ENCODE data around the gene ABCA2. TPM values are rescaled to one million over a fixed set of nuclear protein-coding genes. Genes with fewer than 3 reads are reported as not detected.

Gene ABCA2
- total and polyA plus RNA-seq, 12 donors, result 2.9 to 150 (median 31.5) TPM

GRCh38 chr9:137070906-137071275, 42.9 kb upstream of the ABCA2 start:
- Histone ChIP-seq H3K36me3 (replicated peaks in 1 of 2) (no peaks in the 10 kb centered on the region), H3K27ac (peak overlapping the region in 2 of 5 donors; percentile 55 to 61), H3K9me3 (replicated peaks in 1 of 3) (no peaks in the 10 kb centered on the region), H3K4me1 (replicated peaks in 1 of 2) (peaks cover 0 to 8% of the 10 kb centered on the region in 2 donors), H3K27me3 (peaks cover 12% of the 10 kb centered on the region), H3K4me3 (peak overlapping the region in 1 of 4 donors; percentile 55)
- WGBS, 4 donors, result 13 to 28% (median 23%) methylated on average over 1 to 6 of the region's 6 CpGs
- peak in 3 of 6 experiments; percentile 4 to 20 (median 14) for TF ChIP-seq CTCF (IDR thresholded peaks at IDR 0.05)
- TF ChIP-seq POLR2A (IDR thresholded peaks at IDR 0.05), result no peak
- peak in 2 of 7 donors; percentile 38 to 81 for DNase-seq
- intact Hi-C loops (cut with DNase I), result no loop called here

DNA sequence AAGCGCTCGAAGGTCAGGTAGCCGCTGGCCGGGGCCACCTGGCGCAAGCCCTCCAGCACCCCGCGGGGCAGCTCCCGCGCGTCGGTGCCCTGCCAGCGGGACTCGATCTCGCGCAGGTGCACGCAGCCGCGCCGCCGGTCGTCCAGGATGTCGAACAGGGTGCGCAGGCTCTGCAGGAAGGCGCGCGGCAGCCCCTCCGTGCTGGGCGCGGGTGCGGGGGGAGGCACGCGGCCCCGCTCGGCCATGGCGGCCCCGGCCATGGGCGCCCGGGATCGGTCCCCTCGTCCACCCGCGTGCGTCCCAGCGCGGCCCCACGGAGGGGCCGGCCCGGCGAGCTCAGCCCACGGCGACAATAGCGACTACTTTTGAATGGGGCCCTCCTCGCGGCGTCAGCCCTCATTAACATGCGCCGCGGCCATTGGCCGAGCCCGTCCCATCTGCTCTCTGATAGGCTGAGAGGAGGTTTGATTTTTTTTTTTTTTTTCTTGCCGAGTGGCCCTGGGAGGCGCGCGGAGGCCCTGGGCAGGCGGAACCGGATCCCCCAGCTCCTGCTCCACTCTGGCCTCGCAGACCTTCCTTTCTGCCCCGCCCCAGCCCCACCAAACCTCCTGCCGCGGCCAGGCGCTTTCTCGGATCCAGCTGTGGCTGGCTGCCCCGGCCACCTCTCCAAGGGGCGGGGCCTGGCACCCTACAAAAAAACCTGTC, 42.3 kb upstream of the ABCA2 start, which contains the start of gene SAPCD2:
Gene SAPCD2, minus strand, starts transcription at position 357 of the 705 bp plus-strand sequence. Its CDS starts 97 bp downstream, at position 260.
- H3K27ac ChIP-seq, result peak within 1 kb of the TSS in 2 of 5 donors; percentile 55 to 61
- WGBS, 4 donors, result 0 to 1% (median 1%) methylated on average over 19 to 74 of the region's 74 CpGs

GRCh38 chr9:137069508-137070091, 41.6 kb upstream of the ABCA2 start:
- Histone ChIP-seq H3K36me3 (replicated peaks in 1 of 2) (no peaks in the 10 kb centered on the region), H3K4me3 (peak overlapping the region in 1 of 4 donors; percentile 55), H3K27me3 (peaks cover 12% of the 10 kb centered on the region), H3K9me3 (replicated peaks in 1 of 3) (no peaks in the 10 kb centered on the region), H3K4me1 (replicated peaks in 1 of 2) (peaks cover 0 to 8% of the 10 kb centered on the region in 2 donors), H3K27ac (no peak overlapping the region)
- no peak for DNase-seq
- 0 to 20% (median 5%) methylated on average over 2 to 48 of the region's 52 CpGs for WGBS, 4 donors
- intact Hi-C loops (cut with DNase I), result no loop called here
- TF ChIP-seq CTCF (IDR thresholded peaks at IDR 0.05) (no peak), POLR2A (IDR thresholded peaks at IDR 0.05) (no peak)

More for the DNA sequence above, 42.3 kb upstream of the ABCA2 start, which contains the start of gene SAPCD2:
- peak; percentile 82 to 94 (median 88) for DNase-seq
- peaks cover 12% of the 10 kb centered on the region for H3K27me3 ChIP-seq
- H3K36me3 ChIP-seq (replicated peaks in 1 of 2), result no peaks in the 10 kb centered on the region
- H3K4me1 ChIP-seq (replicated peaks in 1 of 2), result peaks cover 0 to 8% of the 10 kb centered on the region in 2 donors
- intact Hi-C loops (cut with DNase I), result no loop called here
- peak within 1 kb of the TSS in 1 of 4 donors; percentile 55 for H3K4me3 ChIP-seq
- no peaks in the 10 kb centered on the region for H3K9me3 ChIP-seq (replicated peaks in 1 of 3)
- TF ChIP-seq CTCF (IDR thresholded peaks at IDR 0.05), result no peak
- TF ChIP-seq POLR2A (IDR thresholded peaks at IDR 0.05), result no peak
